ENCODE data around the gene WIPI1. TPM values are rescaled to one million over a fixed set of nuclear protein-coding genes. Genes with fewer than 3 reads are reported as not detected.

WIPI1 gene
- total and polyA plus RNA-seq, 2 donors from 2014 or later, result 40.9 to 41.2 TPM

Small RNA genes within 50 kb of the gene (microRNA-seq; reads per million reads assigned to microRNA genes)
- not detected for gene MIR635

Other genes with a start within 250 kb of the WIPI1 start
- 48.6 TPM for gene AMZ2, start 209.5 kb downstream of the WIPI1 start, total RNA-seq
- gene AMZ2, start 209.5 kb downstream of the WIPI1 start, polyA plus RNA-seq (ENCODE audit: insufficient read depth, low read depth, low replicate concordance), result 90.9 TPM
- 3.6 TPM for gene SLC16A6, start 166.4 kb downstream of the WIPI1 start, total RNA-seq
- 0.82 TPM for gene SLC16A6, start 166.4 kb downstream of the WIPI1 start, polyA plus RNA-seq (ENCODE audit: insufficient read depth, low read depth, low replicate concordance)
- 12.6 TPM for gene ARSG, start 166.0 kb downstream of the WIPI1 start, total RNA-seq
- gene ARSG, start 166.0 kb downstream of the WIPI1 start, polyA plus RNA-seq (ENCODE audit: insufficient read depth, low read depth, low replicate concordance), result 5.0 TPM
- gene PRKAR1A, start 54.9 kb upstream of the WIPI1 start, total RNA-seq, result 340 TPM
- gene PRKAR1A, start 54.9 kb upstream of the WIPI1 start, polyA plus RNA-seq (ENCODE audit: insufficient read depth, low read depth, low replicate concordance), result 92.3 TPM
- gene FAM20A, start 143.9 kb upstream of the WIPI1 start, total RNA-seq, result 77.7 TPM
- 65.8 TPM for gene FAM20A, start 143.9 kb upstream of the WIPI1 start, polyA plus RNA-seq (ENCODE audit: insufficient read depth, low read depth, low replicate concordance)

Measured in kidney (tissue), 2 donors.